ENCODE measurements around the gene MEIOB. TPM values are rescaled to one million over a fixed set of nuclear protein-coding genes. Genes with fewer than 3 reads are reported as not detected.

The MEIOB gene
- total and polyA plus RNA-seq, 4 donors, result 0.21 to 0.28 TPM; not detected in 2

DNA sequence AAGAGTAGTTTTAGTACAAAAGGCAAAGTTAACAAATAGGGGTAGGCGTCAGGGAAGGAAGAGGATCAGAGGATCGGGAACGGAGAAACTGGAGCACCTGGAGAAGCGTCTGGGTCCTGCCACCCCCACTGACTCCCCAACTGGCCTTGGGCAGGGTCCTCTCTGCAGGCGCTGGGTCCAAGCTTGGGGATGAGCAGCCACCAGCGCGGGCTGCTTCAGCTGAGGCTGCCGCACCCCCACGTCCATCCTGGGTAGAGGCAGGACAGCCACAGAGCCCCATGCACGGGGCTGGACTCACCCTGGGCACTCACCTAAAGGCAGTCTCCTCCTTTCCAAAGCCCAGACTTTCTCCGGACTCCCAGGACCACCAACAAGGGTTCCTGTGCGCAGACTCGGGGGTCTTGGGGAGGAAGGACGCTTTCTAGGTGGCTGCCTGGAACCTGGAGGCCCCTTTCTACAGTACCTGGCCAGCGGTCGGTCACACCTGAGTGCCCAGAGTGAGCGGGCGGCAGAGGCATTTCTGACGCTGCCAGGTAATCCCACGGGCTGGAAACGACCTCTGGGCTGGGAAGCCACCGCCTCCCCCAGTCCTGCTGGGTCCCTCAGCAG is 45.2 kb upstream of the MEIOB start:
- Histone ChIP-seq H3K27ac (ENCODE audit: low read depth in 1 of 2, low read length in 1 of 2) (no peak overlapping the region), H3K27me3 (ENCODE audit: control insufficient read depth in 3 of 3, insufficient read depth in 3 of 3, low read length in 2 of 3) (peaks cover 7 to 50% (median 41%) of the 10 kb centered on the region in 3 donors), H3K9me3 (ENCODE audit: control insufficient read depth in 4 of 4, insufficient read depth in 3 of 4, low read length in 3 of 4) (peaks cover 0 to 4% (median 0%) of the 10 kb centered on the region in 4 donors), H3K4me1 (ENCODE audit: control insufficient read depth in 5 of 5, insufficient read depth in 5 of 5, low read length in 5 of 5) (peaks cover 0 to 12% (median 0%) of the 10 kb centered on the region in 5 donors), H3K36me3 (ENCODE audit: control insufficient read depth in 4 of 4, insufficient read depth in 4 of 4, low read length in 4 of 4) (no peaks in the 10 kb centered on the region), H3K4me3 (no peak overlapping the region), H3K9ac (ENCODE audit: insufficient read depth in 1 of 2, low read length in 2 of 2) (no peak overlapping the region)
- ATAC-seq (ENCODE audit: insufficient read depth, low FRiP score) (no peak), DNase-seq (no peak)
- TF ChIP-seq, protein P1, sequence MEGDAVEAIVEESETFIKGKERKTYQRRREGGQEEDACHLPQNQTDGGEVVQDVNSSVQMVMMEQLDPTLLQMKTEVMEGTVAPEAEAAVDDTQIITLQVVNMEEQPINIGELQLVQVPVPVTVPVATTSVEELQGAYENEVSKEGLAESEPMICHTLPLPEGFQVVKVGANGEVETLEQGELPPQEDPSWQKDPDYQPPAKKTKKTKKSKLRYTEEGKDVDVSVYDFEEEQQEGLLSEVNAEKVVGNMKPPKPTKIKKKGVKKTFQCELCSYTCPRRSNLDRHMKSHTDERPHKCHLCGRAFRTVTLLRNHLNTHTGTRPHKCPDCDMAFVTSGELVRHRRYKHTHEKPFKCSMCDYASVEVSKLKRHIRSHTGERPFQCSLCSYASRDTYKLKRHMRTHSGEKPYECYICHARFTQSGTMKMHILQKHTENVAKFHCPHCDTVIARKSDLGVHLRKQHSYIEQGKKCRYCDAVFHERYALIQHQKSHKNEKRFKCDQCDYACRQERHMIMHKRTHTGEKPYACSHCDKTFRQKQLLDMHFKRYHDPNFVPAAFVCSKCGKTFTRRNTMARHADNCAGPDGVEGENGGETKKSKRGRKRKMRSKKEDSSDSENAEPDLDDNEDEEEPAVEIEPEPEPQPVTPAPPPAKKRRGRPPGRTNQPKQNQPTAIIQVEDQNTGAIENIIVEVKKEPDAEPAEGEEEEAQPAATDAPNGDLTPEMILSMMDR (IDR thresholded peaks at IDR 0.05; ENCODE audit: control extremely low read depth, extremely low read depth), result no peak
- 6 to 8% methylated on average over 22 of the region's 22 CpGs for WGBS, 2 donors

DNA sequence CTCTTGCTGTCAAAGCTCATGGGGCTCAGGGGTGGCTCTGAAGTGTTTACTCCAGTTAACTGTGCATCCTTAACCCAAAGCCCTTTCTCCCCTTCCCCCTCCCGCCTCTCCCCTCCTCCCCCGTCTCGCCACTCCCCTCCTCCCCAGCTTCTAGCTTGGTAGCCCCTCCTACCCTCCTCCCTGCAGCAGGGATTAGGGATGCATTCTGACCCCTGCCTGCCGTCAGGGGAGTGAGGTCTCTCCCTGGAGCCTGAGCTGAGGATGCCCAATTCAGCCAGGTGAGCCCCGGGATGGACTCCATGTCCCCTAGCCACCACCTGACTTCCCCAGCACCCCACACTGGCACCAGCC is 44.7 kb upstream of the MEIOB start:
- Histone ChIP-seq H3K4me3 (no peak overlapping the region), H3K4me1 (ENCODE audit: control insufficient read depth in 5 of 5, insufficient read depth in 5 of 5, low read length in 5 of 5) (peaks cover 0 to 12% (median 0%) of the 10 kb centered on the region in 5 donors), H3K36me3 (ENCODE audit: control insufficient read depth in 4 of 4, insufficient read depth in 4 of 4, low read length in 4 of 4) (no peaks in the 10 kb centered on the region), H3K9ac (ENCODE audit: insufficient read depth in 1 of 2, low read length in 2 of 2) (no peak overlapping the region), H3K27ac (ENCODE audit: low read depth in 1 of 2, low read length in 1 of 2) (no peak overlapping the region), H3K27me3 (ENCODE audit: control insufficient read depth in 3 of 3, insufficient read depth in 3 of 3, low read length in 2 of 3) (peaks cover 7 to 47% (median 38%) of the 10 kb centered on the region in 3 donors), H3K9me3 (ENCODE audit: control insufficient read depth in 4 of 4, insufficient read depth in 3 of 4, low read length in 3 of 4) (peaks cover 0 to 4% (median 0%) of the 10 kb centered on the region in 4 donors)
- no peak for DNase-seq
- 13 to 14% methylated on average over 3 to 5 of the region's 5 CpGs for WGBS, 2 donors
- TF ChIP-seq, protein P1 (IDR thresholded peaks at IDR 0.05; ENCODE audit: control extremely low read depth, extremely low read depth), result no peak
- ATAC-seq (ENCODE audit: insufficient read depth, low FRiP score), result no peak

DNA sequence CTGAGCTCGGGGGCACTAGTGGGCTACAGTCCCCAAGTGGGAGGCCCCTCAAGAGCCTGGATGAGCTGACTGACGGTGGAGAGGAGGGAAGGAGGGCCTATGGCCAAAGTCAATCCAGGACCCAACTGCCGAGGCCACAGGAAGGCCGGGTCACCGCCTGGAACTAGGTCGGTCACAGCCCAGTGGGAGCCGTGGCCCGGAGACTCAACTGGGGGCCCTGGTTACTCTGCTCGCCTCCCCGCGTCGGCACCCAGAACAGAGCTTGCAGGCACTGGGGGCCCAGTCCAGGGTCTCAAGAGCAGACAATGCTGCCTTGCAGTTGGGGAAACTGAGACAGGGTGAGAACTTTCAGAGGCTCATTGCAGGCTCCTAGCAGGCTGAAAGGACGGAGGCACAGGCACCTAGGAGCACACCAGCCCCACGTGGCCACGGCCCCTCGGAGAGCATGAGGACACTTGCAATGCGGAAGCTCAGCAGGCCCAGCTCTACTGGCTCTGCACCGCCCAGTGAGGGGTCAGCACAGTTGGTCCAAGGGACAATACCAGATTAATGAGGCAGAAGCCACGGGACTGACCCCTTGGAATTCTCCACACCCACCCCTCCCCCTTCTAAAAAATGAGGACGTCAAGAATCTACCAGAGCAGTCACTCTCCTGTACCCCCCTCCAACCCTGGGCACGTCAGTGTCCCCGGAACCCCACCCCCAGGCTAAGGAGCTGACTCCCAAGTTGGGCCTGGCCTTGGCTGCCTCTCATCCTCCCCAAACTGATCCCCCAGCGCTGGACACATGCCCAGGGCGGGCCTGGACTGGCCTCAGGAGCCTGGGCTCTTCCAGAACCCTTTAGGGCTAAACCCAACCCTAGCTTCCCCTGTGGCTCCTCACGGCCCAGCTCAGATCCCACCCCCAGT is 44.0 kb upstream of the MEIOB start:
- H3K9ac ChIP-seq (ENCODE audit: insufficient read depth in 1 of 2, low read length in 2 of 2), result no peak overlapping the region
- H3K27me3 ChIP-seq (ENCODE audit: control insufficient read depth in 3 of 3, insufficient read depth in 3 of 3, low read length in 2 of 3), result peaks cover 7 to 46% (median 32%) of the 10 kb centered on the region in 3 donors

More for the DNA sequence above, 44.0 kb upstream of the MEIOB start:
- 64 to 67% methylated on average over 24 to 25 of the region's 25 CpGs for WGBS, 2 donors
- Histone ChIP-seq H3K36me3 (ENCODE audit: control insufficient read depth in 4 of 4, insufficient read depth in 4 of 4, low read length in 4 of 4) (no peaks in the 10 kb centered on the region), H3K9me3 (ENCODE audit: control insufficient read depth in 4 of 4, insufficient read depth in 3 of 4, low read length in 3 of 4) (peaks cover 0 to 4% (median 0%) of the 10 kb centered on the region in 4 donors), H3K4me1 (ENCODE audit: control insufficient read depth in 5 of 5, insufficient read depth in 5 of 5, low read length in 5 of 5) (peaks cover 0 to 12% (median 0%) of the 10 kb centered on the region in 5 donors), H3K4me3 (no peak overlapping the region), H3K27ac (ENCODE audit: low read depth in 1 of 2, low read length in 1 of 2) (no peak overlapping the region)
- TF ChIP-seq, protein P1 (IDR thresholded peaks at IDR 0.05; ENCODE audit: control extremely low read depth, extremely low read depth), result no peak
- ATAC-seq (ENCODE audit: insufficient read depth, low FRiP score) (no peak), DNase-seq (no peak)

Data from lung (tissue), 12 donors.